ENCODE results near the gene ZP1. TPM values are rescaled to one million over a fixed set of nuclear protein-coding genes. Genes with fewer than 3 reads are reported as not detected.

ZP1 gene
- total and polyA plus RNA-seq, 2 of the 8 experiments (the other 6 are each of a cell fraction or from before 2014, with no cell fraction given): not detected

DNA sequence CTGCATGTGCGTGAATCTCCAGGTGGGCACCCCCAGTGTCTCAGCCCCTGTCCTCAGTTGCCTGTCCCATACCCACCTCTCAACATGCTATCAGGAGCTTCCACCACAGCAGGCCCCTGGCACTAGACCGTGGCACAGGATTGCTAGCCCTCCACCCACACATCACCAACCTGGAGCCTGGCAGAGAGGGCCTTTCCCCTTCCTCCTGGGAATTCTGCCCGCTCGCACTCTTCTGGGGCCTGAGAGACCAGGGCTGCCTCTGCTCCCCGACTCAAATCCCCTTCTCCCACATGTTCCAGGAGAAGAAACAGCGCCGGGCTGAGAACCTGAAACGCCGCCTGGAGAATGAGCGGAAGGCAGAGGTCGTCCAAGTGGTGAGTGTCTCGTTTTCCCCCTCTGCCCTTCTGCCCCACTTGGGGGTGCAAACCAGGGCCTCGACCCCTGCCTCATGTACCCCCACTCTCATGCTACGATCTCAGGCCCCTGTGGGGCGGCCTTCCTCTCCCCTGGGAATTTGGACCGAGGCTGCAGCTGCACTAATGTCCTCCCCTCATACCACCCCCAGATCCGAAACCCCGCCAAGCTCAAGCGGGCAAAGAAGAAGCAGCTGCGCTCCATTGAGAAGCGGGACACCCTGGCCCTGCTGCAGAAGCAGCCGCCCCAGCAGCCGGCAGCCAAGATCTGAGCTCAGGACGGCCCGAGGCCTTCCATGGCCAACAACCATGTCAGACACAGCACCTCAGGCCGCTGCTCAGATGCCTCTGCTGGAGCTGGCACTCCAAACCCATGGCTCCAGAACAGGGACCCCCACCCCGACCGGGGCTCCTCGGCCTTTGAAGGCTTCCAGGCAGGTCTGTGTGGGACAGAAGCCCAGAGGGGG lies 17.5 kb upstream of the ZP1 start:
- POLR2A ChIA-PET (ENCODE audit: partially characterized antibody): interaction anchor here (1.1 to 7.5 kb wide), 4 partner anchors 9 to 53 kb away, joined by 3 to 54 read pairs (median 14); partner anchors contain the start of genes CCDC86 and ZP1
- Histone ChIP-seq H2BK120ac (replicated peaks; ENCODE audit: low read depth, low read length) (no peak overlapping the region), H3K4me1 (replicated peaks in 1 of 4; ENCODE audit: control insufficient read depth in 3 of 4, insufficient read depth in 4 of 4, low read length in 3 of 4) (peaks cover 0 to 5% (median 0%) of the 10 kb centered on the region in 4 experiments; a peak in 2 of 7 replicates)

More for the DNA sequence above, 17.5 kb upstream of the ZP1 start:
- Histone ChIP-seq H4K8ac (ENCODE audit: extremely low read depth, insufficient read depth, low read length) (no peak overlapping the region), H3K27me3 (replicated peaks in 1 of 4; ENCODE audit: control insufficient read depth in 3 of 4, extremely low read depth in 1 of 4, insufficient read depth in 3 of 4, low read length in 3 of 4) (peaks cover 3 to 26% (median 16%) of the 10 kb centered on the region in 4 experiments; a peak in 6 of 7 replicates), H3K36me3 (ENCODE audit: control insufficient read depth in 2 of 4, insufficient read depth in 4 of 4, low read length in 3 of 4) (peaks cover 13 to 26% (median 21%) of the 10 kb centered on the region in 4 experiments), H3K23ac (ENCODE audit: insufficient read length) (no peak overlapping the region), H2AFZ (ENCODE audit: low read length) (no peak overlapping the region), H3K4ac (replicated peaks; ENCODE audit: insufficient read length, low read depth, low read length) (no peak overlapping the region), H3K4me3 (ENCODE audit: extremely low read depth in 1 of 4, insufficient read depth in 2 of 4, low read depth in 3 of 4, low read length in 4 of 4) (no peak overlapping the region), H3K4me2 (ENCODE audit: insufficient read depth in 1 of 2, low read depth in 2 of 2, low read length in 2 of 2) (no peak overlapping the region), H3K18ac (ENCODE audit: extremely low read depth, low read length) (no peak overlapping the region), H3K56ac (replicated peaks; ENCODE audit: insufficient read length, low read depth, low read length) (no peak overlapping the region), H4K91ac (replicated peaks; ENCODE audit: insufficient read length, low read length) (no peak overlapping the region), H4K5ac (ENCODE audit: insufficient read length, low read depth, low read length) (no peak overlapping the region), H2BK15ac (ENCODE audit: low read length) (no peak overlapping the region), H2BK5ac (ENCODE audit: low read depth, low read length) (no peak overlapping the region), H2BK12ac (ENCODE audit: low read depth, low read length) (no peak overlapping the region), H3K23me2 (ENCODE audit: low read depth, low read length) (no peaks in the 10 kb centered on the region; the same call in 1 of the 2 replicates), H2AK5ac (ENCODE audit: low read depth, low read length) (no peak overlapping the region), H3K79me2 (ENCODE audit: control insufficient read depth in 1 of 2, insufficient read depth in 2 of 2, low read length in 2 of 2) (peaks cover 0 to 11% of the 10 kb centered on the region in 2 experiments; a peak in 2 of 4 replicates), H3K9ac (replicated peaks in 1 of 4; ENCODE audit: extremely low read depth in 1 of 4, low read depth in 3 of 4, low read length in 3 of 4) (no peak overlapping the region), H3K14ac (ENCODE audit: insufficient read length) (no peak overlapping the region), H3K79me1 (ENCODE audit: low read depth, low read length) (peaks cover 3% of the 10 kb centered on the region), H2BK20ac (ENCODE audit: low read length) (no peak overlapping the region), H4K20me1 (replicated peaks in 1 of 2; ENCODE audit: control insufficient read depth in 1 of 2, insufficient read depth in 2 of 2, low read length in 2 of 2) (peaks cover 5 to 18% of the 10 kb centered on the region in 2 experiments), H3K27ac (ENCODE audit: low read depth, low read length) (no peak overlapping the region), H3K9me3 (ENCODE audit: insufficient read depth in 2 of 2, low read depth in 1 of 2, low read length in 1 of 2) (peaks cover 0 to 9% of the 10 kb centered on the region in 2 experiments; a peak in 1 of 4 replicates)
- no peak for DNase-seq (ENCODE audit: low read depth in 1 of 2, low spot score in 2 of 2)
- 86% methylated on average over 20 of the region's 29 CpGs; no CpG with 5 or more reads in 1 of the 2 experiments for WGBS, 2 experiments (ENCODE audit: extremely low coverage in 1 of 2, insufficient coverage in 1 of 2, insufficient read length in 1 of 2, insufficient replicate concordance in 2 of 2, low coverage in 1 of 2, low lambda C conversion rate in 2 of 2, missing lambda C conversion rate in 1 of 2)
- TF ChIP-seq BACH1 (IDR thresholded peaks at IDR 0.05; ENCODE audit: low read length) (no peak), ATF2 (IDR thresholded peaks at IDR 0.05; ENCODE audit: low read length) (no peak), HDAC2 (IDR thresholded peaks at IDR 0.05; ENCODE audit: borderline replicate concordance in 1 of 2, low read depth in 2 of 2, low read length in 2 of 2) (no peak), BRCA1 (IDR thresholded peaks at IDR 0.05; ENCODE audit: low read depth, low read length) (no peak), YY1 (IDR thresholded peaks at IDR 0.05; ENCODE audit: low read depth, low read length) (no peak), POLR2A (IDR thresholded peaks at IDR 0.05; ENCODE audit: control extremely low read depth in 1 of 2, low read depth in 2 of 2, low read length in 2 of 2) (no peak), CBX8 (IDR thresholded peaks at IDR 0.05; ENCODE audit: borderline replicate concordance, low read depth, low read length) (no peak)
- FAIRE-seq: no peak
- CTCF ChIA-PET (ENCODE audit: partially characterized antibody): interaction anchor here (0.6 to 2.3 kb wide), 10 partner anchors 9 to 543 kb away, joined by 3 to 14 read pairs (median 4); no protein-coding TSS in a partner anchor
